WTC11 (cell line): ENCODE results near the gene GPRC5B. TPM values are rescaled to one million over a fixed set of nuclear protein-coding genes. Genes with fewer than 3 reads are reported as not detected.

Experiments used
- ATAC-seq: fragments of 200-7000 bp; cut with Tn5 transposase; 2 replicates; pipeline ENCODE4 v1.10.0; 2021; ENCODE audit warnings: mild to moderate bottlenecking, moderate library complexity
- CTCF ChIA-PET: fragments of 300-600 bp; sonication (Branson Sonifier 250); formaldehyde crosslinking; loops from one replicate; lab custom pipeline; 2021; ENCODE audit warnings: antibody characterized with exemption; lab: Charles Lee
- POLR2A ChIA-PET: fragments of 350-600 bp; sonication (Branson Sonifier 250); formaldehyde crosslinking; loops from one replicate; lab custom pipeline; 2021; ENCODE audit warnings: antibody characterized with exemption; lab: Charles Lee
- DNase-seq: peaks from one replicate; pipeline ENCODE4 v3.0.0; 2021; ENCODE audit warnings: low spot score
- H3K27ac Mint-ChIP-seq: 2 replicates; pipeline ENCODE4 v1.8.0; 2021; ENCODE audit warnings: mixed read lengths
- H3K27me3 Mint-ChIP-seq: 2 replicates; pipeline ENCODE4 v1.8.0; 2021; ENCODE audit warnings: low read depth, mild to moderate bottlenecking, moderate library complexity, mixed read lengths
- H3K36me3 Mint-ChIP-seq: 2 replicates; pipeline ENCODE4 v1.8.0; 2021; ENCODE audit warnings: mixed read lengths
- H3K4me1 Mint-ChIP-seq: 2 replicates; pipeline ENCODE4 v1.8.0; 2022; ENCODE audit warnings: mixed read lengths
- H3K4me3 Mint-ChIP-seq: 2 replicates; pipeline ENCODE4 v1.8.0; 2021; ENCODE audit warnings: mild to moderate bottlenecking, moderate library complexity, mixed read lengths
- H3K9me3 Mint-ChIP-seq: 2 replicates; pipeline ENCODE4 v1.8.0; 2021; ENCODE audit warnings: mixed read lengths
- AFF4 ChIP-seq: sonication (generic); formaldehyde crosslinking; IDR thresholded peaks from 2 replicates; pipeline ENCODE4 v1.8.1; 2023; ENCODE audit warnings: mild to moderate bottlenecking, missing genetic modification reagents, borderline replicate concordance
- ATF6 ChIP-seq: sonication (generic); formaldehyde crosslinking; IDR thresholded peaks from 2 replicates; pipeline ENCODE4 v1.8.1; 2023; ENCODE audit warnings: mild to moderate bottlenecking, missing genetic modification reagents
- CDX4 ChIP-seq: fragments of 250-450 bp; sonication (Bioruptor Pico); IDR thresholded peaks from 2 replicates; pipeline ENCODE4 v1.9.0; 2021; ENCODE audit warnings: moderate library complexity, mild to moderate bottlenecking, inconsistent platforms, borderline replicate concordance
- CREM ChIP-seq: sonication (generic); formaldehyde crosslinking; IDR thresholded peaks from 2 replicates; pipeline ENCODE4 v1.8.1; 2022; ENCODE audit warnings: mild to moderate bottlenecking, missing genetic modification reagents, moderate library complexity
- E2F4 ChIP-seq: sonication (generic); formaldehyde crosslinking; IDR thresholded peaks from 2 replicates; pipeline ENCODE4 v1.8.1; 2022; ENCODE audit warnings: low read depth, mild to moderate bottlenecking, moderate library complexity, missing genetic modification reagents, borderline replicate concordance
- GRHL2 ChIP-seq: fragments of 250-450 bp; sonication (Bioruptor Pico); IDR thresholded peaks from 2 replicates; pipeline ENCODE4 v1.8.0; 2022; ENCODE audit warnings: mild to moderate bottlenecking, moderate library complexity; ENCODE audit not compliant: insufficient replicate concordance, severe bottlenecking
- NFATC4 ChIP-seq: fragments of 250-450 bp; sonication (Bioruptor Pico); IDR thresholded peaks from 2 replicates; pipeline ENCODE4 v1.9.0; 2021; ENCODE audit warnings: mild to moderate bottlenecking
- NFYB ChIP-seq: sonication (generic); formaldehyde crosslinking; conservative IDR thresholded peaks from 2 replicates; pipeline ENCODE4 v1.8.0; 2022; ENCODE audit warnings: low read depth, missing genetic modification reagents
- PREB ChIP-seq: sonication (generic); formaldehyde crosslinking; IDR thresholded peaks from 2 replicates; pipeline ENCODE4 v1.8.1; 2022; ENCODE audit warnings: mild to moderate bottlenecking, missing genetic modification reagents, moderate library complexity, borderline replicate concordance
- SMAD3 ChIP-seq: sonication (generic); formaldehyde crosslinking; IDR thresholded peaks from 2 replicates; pipeline ENCODE4 v1.8.0; 2022; ENCODE audit warnings: missing genetic modification reagents, mild to moderate bottlenecking, borderline replicate concordance
- TP53 ChIP-seq: sonication (generic); formaldehyde crosslinking; IDR thresholded peaks from 2 replicates; pipeline ENCODE4 v1.8.1; 2023; ENCODE audit warnings: mild to moderate bottlenecking, missing genetic modification reagents
- USF2 ChIP-seq: sonication (generic); formaldehyde crosslinking; IDR thresholded peaks from 2 replicates; pipeline ENCODE4 v1.8.1; 2023; ENCODE audit warnings: mild to moderate bottlenecking, missing genetic modification reagents, moderate library complexity
- ZNF121 ChIP-seq: sonication (generic); formaldehyde crosslinking; IDR thresholded peaks from 2 replicates; pipeline ENCODE4 v1.8.0; 2023; ENCODE audit warnings: missing genetic modification reagents
- ZNF138 ChIP-seq: sonication (generic); formaldehyde crosslinking; conservative IDR thresholded peaks from 2 replicates; pipeline ENCODE4 v1.8.1; 2022; ENCODE audit warnings: mild to moderate bottlenecking, moderate library complexity, missing genetic modification reagents
- ZNF532 ChIP-seq: fragments of 250-450 bp; sonication (Bioruptor Pico); IDR thresholded peaks from 2 replicates; pipeline ENCODE4 v1.9.0; 2021; ENCODE audit warnings: mild to moderate bottlenecking, borderline replicate concordance
- ZNF671 ChIP-seq: fragments of 250-450 bp; sonication (Bioruptor Pico); IDR thresholded peaks from 2 replicates; pipeline ENCODE4 v1.8.0; 2021; ENCODE audit warnings: mild to moderate bottlenecking
- total RNA-seq: library from RNA; stranded (reverse); gene quantifications from 3 replicates; pipeline ENCODE4 v1.2.3, GENCODE V29; 2021

The GPRC5B gene
- total RNA-seq, 1 experiment from 2014 or later: 104 TPM

GRCh38 chr16:19815418-19815817 lies 69.2 kb downstream of the GPRC5B start:
- Mint-ChIP-seq H3K4me1 (0 out of 2 replicates have a peak, but pooled peaks cover 2% of the 10 kb centered on the region), H3K27ac (no peak overlapping the region), H3K4me3 (no peak overlapping the region), H3K9me3 (peaks cover 14% of the 10 kb centered on the region), H3K27me3 (no peaks in the 10 kb centered on the region), H3K36me3 (peaks cover 11% of the 10 kb centered on the region)
- ChIA-PET CTCF (no interaction called here), POLR2A (no interaction called here)
- no peak for ATAC-seq
- DNase-seq: no peak
- no peak for TF ChIP-seq CDX4
- peak; percentile 67; the same call in 1 of the 2 replicates for TF ChIP-seq ZNF121 (CRISPR knock-in tag)
- no peak for TF ChIP-seq ZNF532 (CRISPR knock-in tag)
- TF ChIP-seq, all 79 proteins: peak for 1

- Mint-ChIP-seq H3K27me3 (no peaks in the 10 kb centered on the region; the same call in 1 of the 2 replicates), H3K9me3 (peaks cover 14% of the 10 kb centered on the region), H3K4me3 (no peak overlapping the region)
- TF ChIP-seq TP53 (CRISPR knock-in tag): no peak
- no peak for TF ChIP-seq NFATC4
- no peak for TF ChIP-seq NFYB (CRISPR knock-in tag)
- TF ChIP-seq ZNF671 (CRISPR knock-in tag): no peak
- TF ChIP-seq GRHL2 (CRISPR knock-in tag): no peak
- no peak for TF ChIP-seq CREM (CRISPR knock-in tag)
- TF ChIP-seq SMAD3: no peak
- TF ChIP-seq ATF6 (CRISPR knock-in tag): no peak
- TF ChIP-seq USF2 (CRISPR knock-in tag): no peak
- TF ChIP-seq AFF4 (CRISPR knock-in tag): no peak
- no peak for TF ChIP-seq E2F4 (CRISPR knock-in tag)
- TF ChIP-seq ZNF138 (CRISPR knock-in tag): no peak
- TF ChIP-seq PREB: no peak
Measured at GRCh38 chr16:19812986-19813385, 71.7 kb downstream of the GPRC5B start.

More at GRCh38 chr16:19812986-19813385, 71.7 kb downstream of the GPRC5B start:
- POLR2A ChIA-PET: no interaction called here
- no peak for ATAC-seq
- CTCF ChIA-PET: no interaction called here
- Mint-ChIP-seq H3K27ac (no peak overlapping the region), H3K36me3 (peaks cover 11% of the 10 kb centered on the region), H3K4me1 (peaks cover 6% of the 10 kb centered on the region; the same call in 1 of the 2 replicates)
- DNase-seq: no peak
